DOHH2 (cell line): ENCODE results near the gene GYG2.
"Not testable (repeated sequence)": the region's sequence is repeated elsewhere in the genome, so short reads cannot be mapped to it uniquely, and the experiment has no call there.

Experiments used
- H3F3A ChIP-seq: fragments of 200-600 bp; sonication (generic), shearing (Covaris generic); 2 replicates; pipeline ENCODE4 v1.6.0; 2016; ENCODE audit warnings: antibody characterized with exemption, mild to moderate bottlenecking; ENCODE audit not compliant: control insufficient read depth, insufficient read depth
- H3K27ac ChIP-seq: fragments of 200-600 bp; sonication (generic); 2 replicates; pipeline ENCODE4 v1.5.1; 2014; ENCODE audit warnings: low read depth, mild to moderate bottlenecking, low read length, moderate library complexity
- H3K27me3 ChIP-seq: fragments of 200-600 bp; sonication (generic); 2 replicates; pipeline ENCODE4 v1.6.1; 2014; ENCODE audit warnings: mild to moderate bottlenecking, low read length, mixed read lengths; ENCODE audit not compliant: control insufficient read depth
- H3K36me3 ChIP-seq: fragments of 200-600 bp; sonication (generic); 2 replicates; pipeline ENCODE4 v1.6.1; 2014; ENCODE audit warnings: mild to moderate bottlenecking, low read length, moderate library complexity, mixed read lengths; ENCODE audit not compliant: control insufficient read depth
- H3K4me1 ChIP-seq: fragments of 200-600 bp; sonication (generic); 2 replicates; pipeline ENCODE4 v1.6.1; 2014; ENCODE audit warnings: mild to moderate bottlenecking, low read length, mixed read lengths; ENCODE audit not compliant: control insufficient read depth
- H3K4me2 ChIP-seq: fragments of 200-600 bp; sonication (generic); 2 replicates; pipeline ENCODE4 v1.6.0; 2014; ENCODE audit warnings: mild to moderate bottlenecking, low read length, moderate library complexity
- H3K4me3 ChIP-seq: fragments of 200-600 bp; sonication (generic); 2 replicates; pipeline ENCODE4 v1.5.1; 2014; ENCODE audit warnings: mild to moderate bottlenecking, low read length, mixed read lengths
- H3K79me2 ChIP-seq: fragments of 200-600 bp; sonication (generic); 2 replicates; pipeline ENCODE4 v1.6.1; 2014; ENCODE audit warnings: mild to moderate bottlenecking, low read length, mixed read lengths; ENCODE audit not compliant: control insufficient read depth
- H3K9me2 ChIP-seq: fragments of 200-600 bp; sonication (generic); replicated peaks from 2 replicates; pipeline ENCODE4 v1.6.1; 2014; ENCODE audit warnings: mild to moderate bottlenecking, low read length, mixed read lengths; ENCODE audit not compliant: control insufficient read depth
- H3K9me3 ChIP-seq: fragments of 200-600 bp; sonication (generic); 2 replicates; pipeline ENCODE4 v1.6.1; 2014; ENCODE audit warnings: antibody characterized with exemption, low read length, mixed read lengths; ENCODE audit not compliant: control insufficient read depth, insufficient read depth
- H4K20me1 ChIP-seq: fragments of 200-600 bp; sonication (generic); 2 replicates; pipeline ENCODE4 v1.6.0; 2014; ENCODE audit warnings: low read depth, mild to moderate bottlenecking, antibody characterized with exemption, low read length, moderate library complexity; ENCODE audit not compliant: control insufficient read depth, insufficient read depth
- EZH2phosphoT487 ChIP-seq: fragments of 200-600 bp; sonication (generic); IDR thresholded peaks from 2 replicates; pipeline ENCODE4 v1.6.1; 2017; ENCODE audit warnings: borderline replicate concordance, mild to moderate bottlenecking, antibody characterized with exemption, low read length, moderate library complexity, mixed read lengths
- TF ChIP-seq, protein P1 (sequence below): fragments of 200-600 bp; sonication (generic); IDR thresholded peaks from one replicate; pipeline ENCODE4 v1.5.1; 2014; ENCODE audit warnings: antibody characterized with exemption, mild to moderate bottlenecking, low read depth, low read length; ENCODE audit not compliant: poor library complexity, severe bottlenecking

Gene GYG2

DNA sequence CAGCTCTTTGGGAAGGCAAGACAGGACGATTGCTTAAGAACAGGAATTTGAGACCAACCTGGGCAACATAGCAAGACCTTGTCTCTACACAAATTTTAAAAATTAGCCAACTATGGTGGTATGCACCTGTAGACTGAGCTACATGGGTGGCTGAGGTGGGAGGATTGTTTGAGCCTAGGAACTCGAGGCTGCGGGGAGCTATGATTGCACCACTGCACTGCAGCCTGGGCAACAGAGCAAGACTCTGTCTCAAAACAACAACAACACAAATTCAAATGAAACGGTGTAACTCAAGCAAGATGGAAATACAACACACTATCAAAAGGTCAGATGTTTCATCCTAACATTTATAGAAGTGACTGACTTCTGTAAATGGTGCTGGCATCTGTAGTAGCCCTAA is 39.8 kb upstream of the GYG2 start:
- H4K20me1 ChIP-seq, result no peaks in the 10 kb centered on the region
- no peak overlapping the region for H3K4me2 ChIP-seq
- H3K36me3 ChIP-seq, result no peaks in the 10 kb centered on the region
- H3K27me3 ChIP-seq, result no peaks in the 10 kb centered on the region
- no peaks in the 10 kb centered on the region for H3K9me2 ChIP-seq
- no peak overlapping the region for H3K4me3 ChIP-seq
- no peaks in the 10 kb centered on the region for H3K4me1 ChIP-seq
- no peak for TF ChIP-seq EZH2phosphoT487
- TF ChIP-seq, protein P1, sequence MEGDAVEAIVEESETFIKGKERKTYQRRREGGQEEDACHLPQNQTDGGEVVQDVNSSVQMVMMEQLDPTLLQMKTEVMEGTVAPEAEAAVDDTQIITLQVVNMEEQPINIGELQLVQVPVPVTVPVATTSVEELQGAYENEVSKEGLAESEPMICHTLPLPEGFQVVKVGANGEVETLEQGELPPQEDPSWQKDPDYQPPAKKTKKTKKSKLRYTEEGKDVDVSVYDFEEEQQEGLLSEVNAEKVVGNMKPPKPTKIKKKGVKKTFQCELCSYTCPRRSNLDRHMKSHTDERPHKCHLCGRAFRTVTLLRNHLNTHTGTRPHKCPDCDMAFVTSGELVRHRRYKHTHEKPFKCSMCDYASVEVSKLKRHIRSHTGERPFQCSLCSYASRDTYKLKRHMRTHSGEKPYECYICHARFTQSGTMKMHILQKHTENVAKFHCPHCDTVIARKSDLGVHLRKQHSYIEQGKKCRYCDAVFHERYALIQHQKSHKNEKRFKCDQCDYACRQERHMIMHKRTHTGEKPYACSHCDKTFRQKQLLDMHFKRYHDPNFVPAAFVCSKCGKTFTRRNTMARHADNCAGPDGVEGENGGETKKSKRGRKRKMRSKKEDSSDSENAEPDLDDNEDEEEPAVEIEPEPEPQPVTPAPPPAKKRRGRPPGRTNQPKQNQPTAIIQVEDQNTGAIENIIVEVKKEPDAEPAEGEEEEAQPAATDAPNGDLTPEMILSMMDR, result no peak
- H3K9me3 ChIP-seq, result no peaks in the 10 kb centered on the region
- H3K79me2 ChIP-seq, result no peaks in the 10 kb centered on the region
- H3F3A ChIP-seq, result no peaks in the 10 kb centered on the region
- H3K27ac ChIP-seq, result no peak overlapping the region

GRCh38 chrX:2789569-2789968 is 39.2 kb upstream of the GYG2 start:
- no peaks in the 10 kb centered on the region for H3K27me3 ChIP-seq
- no peak overlapping the region for H3K4me3 ChIP-seq
- no peaks in the 10 kb centered on the region for H3K4me1 ChIP-seq
- H3K4me2 ChIP-seq, result no peak overlapping the region
- TF ChIP-seq EZH2phosphoT487, result no peak
- TF ChIP-seq, protein P1, result no peak
- no peaks in the 10 kb centered on the region for H3F3A ChIP-seq
- no peaks in the 10 kb centered on the region for H3K9me3 ChIP-seq
- no peaks in the 10 kb centered on the region for H4K20me1 ChIP-seq
- no peaks in the 10 kb centered on the region for H3K79me2 ChIP-seq
- H3K27ac ChIP-seq, result no peak overlapping the region
- H3K36me3 ChIP-seq, result no peaks in the 10 kb centered on the region
- H3K9me2 ChIP-seq, result no peaks in the 10 kb centered on the region

DNA sequence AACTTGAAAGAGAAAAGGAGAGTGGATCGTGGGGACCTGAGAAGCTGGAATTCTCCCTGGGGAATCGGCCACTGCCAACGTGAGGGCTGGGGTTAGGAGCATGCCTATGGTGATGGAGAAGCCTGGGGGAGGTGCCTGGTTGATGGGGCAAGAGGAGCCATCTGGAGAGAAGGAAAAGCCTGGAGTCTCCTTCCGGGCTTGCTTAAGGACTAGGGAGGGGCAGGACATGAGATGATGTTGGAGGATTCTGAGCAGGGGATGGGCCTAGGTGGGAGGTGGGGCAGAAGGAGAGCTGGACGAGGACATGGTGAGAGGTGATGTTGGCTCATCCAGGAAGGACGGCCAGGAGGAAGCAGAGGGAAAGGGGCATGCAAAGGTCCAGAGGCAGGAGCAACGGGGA is 35.0 kb upstream of the GYG2 start:
- Histone ChIP-seq H3K79me2 (no peaks in the 10 kb centered on the region), H3K4me3 (no peak overlapping the region), H3K27ac (no peak overlapping the region), H3K4me1 (no peaks in the 10 kb centered on the region), H3F3A (no peaks in the 10 kb centered on the region), H3K4me2 (no peak overlapping the region), H3K27me3 (no peaks in the 10 kb centered on the region), H3K9me2 (no peaks in the 10 kb centered on the region), H3K36me3 (no peaks in the 10 kb centered on the region), H3K9me3 (no peaks in the 10 kb centered on the region), H4K20me1 (no peaks in the 10 kb centered on the region)
- TF ChIP-seq, protein P1, result no peak
- TF ChIP-seq EZH2phosphoT487, result no peak

DNA sequence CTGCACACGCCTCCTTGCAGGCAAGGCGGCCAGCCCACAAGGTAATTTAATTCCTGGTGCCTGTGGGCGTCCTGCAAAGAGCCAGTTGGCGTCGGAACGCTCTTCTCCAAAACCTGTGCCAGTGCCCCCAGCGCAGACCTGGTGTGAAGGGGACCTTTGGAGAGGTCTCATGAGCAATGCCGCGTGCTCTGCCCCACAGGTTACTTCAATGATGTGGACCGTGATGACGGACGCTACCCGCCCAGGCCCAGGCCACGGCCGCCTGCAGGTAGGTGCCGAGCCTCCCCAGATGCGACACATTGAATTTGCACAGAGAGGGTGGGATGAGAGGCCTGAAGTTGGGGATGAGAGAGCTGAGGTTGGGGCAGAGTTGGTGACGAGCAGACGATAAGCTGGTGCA is 34.4 kb upstream of the GYG2 start:
- Histone ChIP-seq H3K27me3 (no peaks in the 10 kb centered on the region), H3K4me3 (no peak overlapping the region), H3K9me3 (no peaks in the 10 kb centered on the region), H3K4me1 (no peaks in the 10 kb centered on the region), H3K27ac (no peak overlapping the region), H3K79me2 (no peaks in the 10 kb centered on the region), H3K9me2 (no peaks in the 10 kb centered on the region), H4K20me1 (no peaks in the 10 kb centered on the region), H3K36me3 (no peaks in the 10 kb centered on the region), H3K4me2 (no peak overlapping the region), H3F3A (no peaks in the 10 kb centered on the region)
- TF ChIP-seq, protein P1, result no peak
- TF ChIP-seq EZH2phosphoT487, result no peak

GRCh38 chrX:2796808-2797207 is 31.9 kb upstream of the GYG2 start:
- H3K9me3 ChIP-seq, H3K36me3 ChIP-seq, H3K27ac ChIP-seq, H3K4me3 ChIP-seq, H3K4me2 ChIP-seq, H3K79me2 ChIP-seq, H3K9me2 ChIP-seq, H3F3A ChIP-seq, H3K4me1 ChIP-seq, H4K20me1 ChIP-seq, H3K27me3 ChIP-seq: not testable (repeated sequence)
